ENCODE measurements around the gene SPDYE2.
"Not testable (repeated sequence)": the region's sequence is repeated elsewhere in the genome, so short reads cannot be mapped to it uniquely, and the experiment has no call there.

The SPDYE2 gene

GRCh38 chr7:102606848-102607247, 55.8 kb downstream of the SPDYE2 start:
- DNase-seq, result not testable (repeated sequence)

GRCh38 chr7:102609734-102610133, 58.7 kb downstream of the SPDYE2 start:
- DNase-seq, result not testable (repeated sequence)

GRCh38 chr7:102610441-102610840, 59.4 kb downstream of the SPDYE2 start:
- DNase-seq, result not testable (repeated sequence)

- not testable (repeated sequence) for DNase-seq
Measured at GRCh38 chr7:102611013-102611674, 60.1 kb downstream of the SPDYE2 start.

- DNase-seq, result not testable (repeated sequence)
Measured at GRCh38 chr7:102611675-102612325, 60.8 kb downstream of the SPDYE2 start.
